Liver (tissue), 3 donors: ENCODE data around the gene TRAPPC3L.

Experiments
- RAD21 ChIP-seq, 2 donors: IDR thresholded peaks; 2 replicates each; pipeline ENCODE4 v1.6.1; 2016; ENCODE audit warnings: antibody characterized with exemption in 2 of 2, mild to moderate bottlenecking in 2 of 2
- TF ChIP-seq, protein P1 (sequence below): IDR thresholded peaks from 2 replicates; pipeline ENCODE4 v1.6.1; 2016; ENCODE audit warnings: antibody characterized with exemption, mild to moderate bottlenecking
- TF ChIP-seq, protein P2 (sequence below): fragments of 150-350 bp; IDR thresholded peaks from 2 replicates; pipeline ENCODE4 v1.5.1; 2017; ENCODE audit warnings: improper control_type of control experiment, low read depth, low read length; ENCODE audit not compliant: missing input control
- donor health status: healthy.
- donor health status: healthy.

DNA sequence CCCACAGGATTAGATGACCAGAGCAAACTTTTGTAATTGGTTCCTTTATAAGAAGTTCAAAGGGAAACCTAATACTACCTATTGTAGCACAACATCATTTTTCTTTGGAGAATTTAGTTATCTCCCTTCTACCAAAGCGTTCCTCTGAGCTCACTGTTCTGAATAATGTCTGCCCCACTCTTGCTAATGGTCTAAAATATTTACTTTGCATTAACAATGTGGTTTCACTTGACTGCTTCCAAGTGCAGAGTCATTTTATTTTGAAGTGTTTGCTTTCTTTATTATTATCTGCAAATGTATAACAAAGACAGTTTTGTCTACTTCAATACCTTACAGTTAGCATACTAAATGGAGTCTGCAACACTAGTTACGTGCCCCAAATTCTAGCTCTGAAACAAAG lies 15.0 kb downstream of the TRAPPC3L start:
- TF ChIP-seq, protein P1, sequence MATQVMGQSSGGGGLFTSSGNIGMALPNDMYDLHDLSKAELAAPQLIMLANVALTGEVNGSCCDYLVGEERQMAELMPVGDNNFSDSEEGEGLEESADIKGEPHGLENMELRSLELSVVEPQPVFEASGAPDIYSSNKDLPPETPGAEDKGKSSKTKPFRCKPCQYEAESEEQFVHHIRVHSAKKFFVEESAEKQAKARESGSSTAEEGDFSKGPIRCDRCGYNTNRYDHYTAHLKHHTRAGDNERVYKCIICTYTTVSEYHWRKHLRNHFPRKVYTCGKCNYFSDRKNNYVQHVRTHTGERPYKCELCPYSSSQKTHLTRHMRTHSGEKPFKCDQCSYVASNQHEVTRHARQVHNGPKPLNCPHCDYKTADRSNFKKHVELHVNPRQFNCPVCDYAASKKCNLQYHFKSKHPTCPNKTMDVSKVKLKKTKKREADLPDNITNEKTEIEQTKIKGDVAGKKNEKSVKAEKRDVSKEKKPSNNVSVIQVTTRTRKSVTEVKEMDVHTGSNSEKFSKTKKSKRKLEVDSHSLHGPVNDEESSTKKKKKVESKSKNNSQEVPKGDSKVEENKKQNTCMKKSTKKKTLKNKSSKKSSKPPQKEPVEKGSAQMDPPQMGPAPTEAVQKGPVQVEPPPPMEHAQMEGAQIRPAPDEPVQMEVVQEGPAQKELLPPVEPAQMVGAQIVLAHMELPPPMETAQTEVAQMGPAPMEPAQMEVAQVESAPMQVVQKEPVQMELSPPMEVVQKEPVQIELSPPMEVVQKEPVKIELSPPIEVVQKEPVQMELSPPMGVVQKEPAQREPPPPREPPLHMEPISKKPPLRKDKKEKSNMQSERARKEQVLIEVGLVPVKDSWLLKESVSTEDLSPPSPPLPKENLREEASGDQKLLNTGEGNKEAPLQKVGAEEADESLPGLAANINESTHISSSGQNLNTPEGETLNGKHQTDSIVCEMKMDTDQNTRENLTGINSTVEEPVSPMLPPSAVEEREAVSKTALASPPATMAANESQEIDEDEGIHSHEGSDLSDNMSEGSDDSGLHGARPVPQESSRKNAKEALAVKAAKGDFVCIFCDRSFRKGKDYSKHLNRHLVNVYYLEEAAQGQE: no peak
- TF ChIP-seq, protein P2, sequence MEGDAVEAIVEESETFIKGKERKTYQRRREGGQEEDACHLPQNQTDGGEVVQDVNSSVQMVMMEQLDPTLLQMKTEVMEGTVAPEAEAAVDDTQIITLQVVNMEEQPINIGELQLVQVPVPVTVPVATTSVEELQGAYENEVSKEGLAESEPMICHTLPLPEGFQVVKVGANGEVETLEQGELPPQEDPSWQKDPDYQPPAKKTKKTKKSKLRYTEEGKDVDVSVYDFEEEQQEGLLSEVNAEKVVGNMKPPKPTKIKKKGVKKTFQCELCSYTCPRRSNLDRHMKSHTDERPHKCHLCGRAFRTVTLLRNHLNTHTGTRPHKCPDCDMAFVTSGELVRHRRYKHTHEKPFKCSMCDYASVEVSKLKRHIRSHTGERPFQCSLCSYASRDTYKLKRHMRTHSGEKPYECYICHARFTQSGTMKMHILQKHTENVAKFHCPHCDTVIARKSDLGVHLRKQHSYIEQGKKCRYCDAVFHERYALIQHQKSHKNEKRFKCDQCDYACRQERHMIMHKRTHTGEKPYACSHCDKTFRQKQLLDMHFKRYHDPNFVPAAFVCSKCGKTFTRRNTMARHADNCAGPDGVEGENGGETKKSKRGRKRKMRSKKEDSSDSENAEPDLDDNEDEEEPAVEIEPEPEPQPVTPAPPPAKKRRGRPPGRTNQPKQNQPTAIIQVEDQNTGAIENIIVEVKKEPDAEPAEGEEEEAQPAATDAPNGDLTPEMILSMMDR: no peak
- TF ChIP-seq RAD21 (IDR thresholded peaks at IDR 0.05): no peak
